Large intestine (tissue), 3 donors: Measurements from ENCODE around the gene PTPRN2. TPM values are rescaled to one million over a fixed set of nuclear protein-coding genes. Genes with fewer than 3 reads are reported as not detected.

Experiments used
- DNase-seq, 2 donors: peaks; one replicate each; pipeline versions ENCODE4 v3.0.0 to v3.0.0-alpha.2; 2013
- H3K27ac ChIP-seq: one replicate; pipeline ENCODE4 v1.5.1; 2013; ENCODE audit warnings: low read length
- H3K27me3 ChIP-seq: 2 replicates; pipeline ENCODE4 v1.6.1; 2013; ENCODE audit warnings: low read length; ENCODE audit not compliant: control insufficient read depth, insufficient read depth
- H3K36me3 ChIP-seq: 2 replicates; pipeline ENCODE4 v1.6.1; 2013; ENCODE audit warnings: low read length; ENCODE audit not compliant: control insufficient read depth, insufficient read depth
- H3K4me1 ChIP-seq: one replicate; pipeline ENCODE4 v1.6.1; 2013; ENCODE audit warnings: low read length; ENCODE audit not compliant: control insufficient read depth, insufficient read depth
- H3K4me3 ChIP-seq: one replicate; pipeline ENCODE4 v1.5.1; 2013; ENCODE audit warnings: low read length
- H3K9me3 ChIP-seq: one replicate; pipeline ENCODE4 v1.6.1; 2013; ENCODE audit warnings: mild to moderate bottlenecking, low read depth, low read length, moderate library complexity; ENCODE audit not compliant: control insufficient read depth
- whole genome bisulfite sequencing: methylation state at CpG from one replicate; pipeline ENCODE4 v1.1.5; 2013; ENCODE audit warnings: low lambda C conversion rate; ENCODE audit not compliant: insufficient coverage; 5-methylcytosine and 5-hydroxymethylcytosine counted together
- polyA plus RNA-seq: library from polyadenylated mRNA; unstranded; fragments of 120-200 nt; gene quantifications from one replicate; pipeline ENCODE4 v1.2.1, GENCODE V29; 2013

The PTPRN2 gene
- polyA plus RNA-seq, 1 donor, result 13.4 TPM

DNA sequence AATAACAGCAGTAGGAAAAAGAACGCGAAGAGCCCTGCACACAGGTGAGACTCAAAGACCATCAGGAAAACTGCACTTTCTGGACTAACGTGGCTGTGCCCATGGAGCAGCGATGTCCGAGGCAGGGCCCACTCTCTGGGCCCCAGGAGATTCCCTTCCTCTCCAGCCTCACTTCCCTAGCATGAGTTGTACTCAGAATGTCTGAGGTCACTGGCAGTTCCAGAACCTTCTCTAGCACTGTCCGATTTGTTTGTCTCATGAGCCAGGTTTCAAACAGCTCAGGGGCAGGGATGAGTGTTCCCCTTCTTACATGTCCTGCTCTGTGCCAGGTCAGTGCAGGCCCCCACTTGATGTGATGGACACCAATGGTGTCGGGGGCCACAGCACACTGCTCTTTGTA is 484.2 kb downstream of the PTPRN2 start:
- DNase-seq, result no peak
- H3K9me3 ChIP-seq, result peaks cover 36% of the 10 kb centered on the region
- no CpG with 5 or more reads among the region's 7 CpGs for WGBS
- no peak overlapping the region for H3K27ac ChIP-seq
- H3K4me3 ChIP-seq, result no peak overlapping the region
- no peaks in the 10 kb centered on the region for H3K4me1 ChIP-seq
- no peaks in the 10 kb centered on the region for H3K36me3 ChIP-seq
- H3K27me3 ChIP-seq, result no peaks in the 10 kb centered on the region

DNA sequence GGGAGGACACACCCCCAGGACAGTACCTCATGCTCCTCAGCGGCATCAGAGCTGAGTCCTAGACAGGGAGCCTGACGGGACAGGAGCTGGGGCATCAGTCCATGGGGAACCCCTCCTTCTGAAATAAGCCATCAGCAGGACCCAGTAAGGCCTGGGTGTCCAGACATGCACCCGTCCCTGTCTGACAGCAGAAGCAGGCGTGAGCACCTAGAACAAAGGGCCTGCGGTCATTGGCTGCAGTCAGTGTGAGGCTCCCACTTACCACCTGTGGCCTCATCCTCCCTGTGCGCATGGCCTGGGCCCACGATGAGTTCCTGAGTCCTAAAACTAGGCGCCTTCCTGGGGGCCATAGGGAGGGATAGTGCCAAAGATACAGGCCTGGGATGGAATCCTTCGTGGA is 484.7 kb downstream of the PTPRN2 start:
- H3K27me3 ChIP-seq, result no peaks in the 10 kb centered on the region
- H3K4me1 ChIP-seq, result no peaks in the 10 kb centered on the region
- no peak for DNase-seq
- H3K27ac ChIP-seq, result no peak overlapping the region
- no peak overlapping the region for H3K4me3 ChIP-seq
- no peaks in the 10 kb centered on the region for H3K36me3 ChIP-seq
- WGBS, result 86% methylated on average over 1 of the region's 9 CpGs
- H3K9me3 ChIP-seq, result peaks cover 39% of the 10 kb centered on the region

DNA sequence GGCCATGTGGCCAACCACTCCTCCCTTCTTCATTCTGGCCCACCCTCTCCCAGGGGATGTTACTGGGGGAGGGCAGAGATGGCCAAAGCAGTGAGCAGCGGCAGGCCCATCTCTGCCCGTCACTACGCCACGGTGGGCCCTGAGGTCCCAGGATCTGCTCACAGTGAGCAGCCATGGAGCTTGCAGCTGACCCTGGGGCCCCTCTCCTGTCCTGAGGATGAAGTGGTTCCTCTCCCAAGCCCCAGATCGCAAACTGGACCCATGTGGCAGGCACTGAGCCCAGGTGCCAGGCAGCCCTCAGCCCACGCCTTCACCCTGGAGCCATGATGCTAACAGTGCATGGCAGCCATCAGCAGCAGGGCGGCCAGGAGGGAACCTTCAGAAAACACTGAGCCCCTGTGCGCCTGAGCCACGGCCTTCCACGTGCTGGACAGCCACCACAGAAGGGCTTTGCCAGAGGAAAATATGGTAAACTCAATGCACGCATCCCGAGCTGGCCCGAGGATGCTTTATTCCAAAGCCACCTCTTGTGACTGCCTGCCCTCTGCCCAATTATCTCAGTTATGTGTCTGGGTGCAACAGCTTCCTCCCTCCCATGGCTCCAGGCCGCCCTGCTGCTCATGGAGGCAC is 485.7 kb downstream of the PTPRN2 start:
- DNase-seq, result no peak
- no peaks in the 10 kb centered on the region for H3K4me1 ChIP-seq
- H3K36me3 ChIP-seq, result no peaks in the 10 kb centered on the region
- WGBS, result no CpG with 5 or more reads among the region's 14 CpGs
- peaks cover 41% of the 10 kb centered on the region for H3K9me3 ChIP-seq
- H3K27me3 ChIP-seq, result no peaks in the 10 kb centered on the region
- H3K27ac ChIP-seq, result no peak overlapping the region
- no peak overlapping the region for H3K4me3 ChIP-seq

DNA sequence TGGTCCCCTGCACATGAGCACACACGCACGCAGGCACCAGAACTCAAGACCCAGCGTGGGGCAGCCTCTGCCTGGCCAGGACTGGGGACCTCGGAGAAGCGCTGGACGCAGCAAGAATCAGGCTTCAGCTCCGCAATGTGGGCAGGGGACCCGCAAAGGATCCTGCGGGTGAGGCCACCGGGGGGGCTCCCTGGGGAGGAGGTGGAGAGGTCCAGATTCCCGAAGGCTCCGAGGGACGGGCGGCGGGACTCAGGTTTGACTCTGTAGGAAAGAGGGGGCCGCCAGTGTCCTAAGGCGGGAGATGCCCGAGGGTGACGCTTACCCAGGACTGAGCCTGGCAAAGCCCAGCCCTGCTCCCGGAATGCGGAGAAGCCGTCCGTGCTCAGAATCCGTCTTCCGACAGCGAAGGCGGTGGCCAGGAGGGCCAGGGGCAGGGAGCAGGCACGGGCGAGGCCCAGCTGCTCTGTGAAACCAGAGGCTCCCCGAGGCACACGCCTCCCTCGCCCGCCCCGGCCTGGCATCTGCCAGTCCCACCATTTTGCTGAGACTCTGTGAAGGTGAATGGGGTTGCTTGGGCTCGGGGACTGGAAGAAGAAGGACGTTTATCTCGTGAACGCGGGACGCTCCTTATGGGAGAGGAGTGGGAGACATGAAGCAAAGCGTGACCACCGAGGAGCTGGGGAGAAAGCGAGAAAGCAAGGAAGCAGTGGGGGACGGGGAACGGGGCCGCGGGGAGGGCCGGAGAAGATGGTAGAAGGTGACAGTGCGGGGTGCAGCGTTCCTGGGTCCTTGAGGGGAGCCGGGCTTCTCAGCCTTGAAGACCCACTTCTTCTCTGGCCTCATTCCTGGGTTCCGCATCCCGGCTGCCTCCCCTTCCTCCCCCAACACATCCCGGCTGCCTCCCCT is 489.2 kb downstream of the PTPRN2 start:
- Histone ChIP-seq H3K36me3 (no peaks in the 10 kb centered on the region), H3K4me3 (no peak overlapping the region), H3K27me3 (no peaks in the 10 kb centered on the region), H3K9me3 (peaks cover 24% of the 10 kb centered on the region), H3K4me1 (no peaks in the 10 kb centered on the region), H3K27ac (no peak overlapping the region)
- DNase-seq, result no peak
- 93% methylated on average over 3 of the region's 54 CpGs for WGBS

DNA sequence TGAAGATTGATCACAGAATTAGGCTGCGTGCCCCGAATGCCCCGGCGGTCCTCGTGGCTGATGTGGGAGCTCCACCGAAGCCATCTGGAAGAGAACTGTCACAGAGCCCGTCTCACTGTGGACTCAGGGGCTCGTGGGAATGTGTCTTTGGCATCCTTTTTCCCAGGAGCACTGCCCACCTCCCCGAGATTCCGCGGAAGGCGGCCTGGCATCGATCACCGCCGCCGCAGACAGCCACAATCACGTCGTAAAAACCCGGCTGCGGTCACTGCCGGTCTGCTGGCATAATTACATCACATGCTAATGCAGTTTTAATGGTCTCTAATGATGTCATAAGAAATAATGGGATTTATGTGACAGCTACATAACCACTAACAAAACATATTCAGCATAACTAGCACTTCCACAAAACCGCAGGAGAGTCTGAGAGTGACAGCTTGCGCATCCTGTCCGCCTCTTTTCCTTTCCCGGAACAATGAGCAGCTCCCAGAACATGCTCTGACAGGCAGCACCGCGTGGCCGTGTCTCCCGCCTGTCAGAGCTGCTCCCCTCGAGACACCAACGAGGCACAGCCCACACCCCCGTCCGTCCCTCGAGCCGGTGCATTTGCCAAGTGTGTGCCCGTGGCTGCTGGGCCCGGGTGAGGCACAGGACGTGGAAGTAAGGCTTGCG is 490.0 kb downstream of the PTPRN2 start:
- H3K4me1 ChIP-seq, result no peaks in the 10 kb centered on the region
- no peak overlapping the region for H3K27ac ChIP-seq
- H3K36me3 ChIP-seq, result no peaks in the 10 kb centered on the region
- no peak for DNase-seq
- no peaks in the 10 kb centered on the region for H3K27me3 ChIP-seq
- 94% methylated on average over 3 of the region's 39 CpGs for WGBS
- H3K4me3 ChIP-seq, result no peak overlapping the region
- peaks cover 27% of the 10 kb centered on the region for H3K9me3 ChIP-seq

DNA sequence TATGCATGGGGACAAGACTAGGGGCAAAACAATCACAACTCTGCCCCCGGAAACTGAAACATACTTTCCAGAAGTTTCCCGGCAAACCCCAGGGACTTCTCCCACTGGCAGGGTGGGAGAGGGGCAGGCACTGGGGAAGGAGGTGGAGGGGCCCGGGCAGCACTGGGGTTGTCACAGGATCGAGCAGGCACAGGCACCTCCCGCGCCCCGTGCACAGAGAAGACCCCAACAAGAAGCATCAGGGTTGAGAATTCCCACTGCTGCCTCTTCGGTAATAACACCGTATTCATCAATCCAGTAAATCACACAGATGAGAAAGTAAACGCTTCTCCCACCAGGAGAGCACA is 490.5 kb downstream of the PTPRN2 start:
- DNase-seq, result no peak
- no peaks in the 10 kb centered on the region for H3K36me3 ChIP-seq
- peaks cover 25% of the 10 kb centered on the region for H3K9me3 ChIP-seq
- H3K4me3 ChIP-seq, result no peak overlapping the region
- no CpG with 5 or more reads among the region's 10 CpGs for WGBS
- no peak overlapping the region for H3K27ac ChIP-seq
- no peaks in the 10 kb centered on the region for H3K27me3 ChIP-seq
- no peaks in the 10 kb centered on the region for H3K4me1 ChIP-seq

DNA sequence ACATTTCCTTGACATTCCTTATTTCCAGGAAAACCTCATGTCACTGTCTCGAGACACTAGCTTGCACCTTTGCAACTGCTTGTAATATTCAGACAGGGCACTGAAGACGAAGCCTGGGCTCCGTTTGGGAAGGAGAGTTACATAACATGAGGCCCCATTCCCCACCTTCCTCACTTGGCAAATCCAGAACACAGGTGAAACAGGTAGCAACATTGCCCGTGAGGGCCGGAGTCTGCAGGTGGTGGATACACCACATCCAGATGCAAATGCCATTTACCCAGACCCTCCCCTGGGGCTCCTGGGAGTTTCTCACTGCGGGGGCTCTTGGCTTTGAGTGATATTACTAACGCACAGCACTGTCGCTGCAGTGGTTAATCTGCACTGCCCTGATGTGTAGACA is 491.0 kb downstream of the PTPRN2 start:
- Histone ChIP-seq H3K9me3 (peaks cover 21% of the 10 kb centered on the region), H3K4me3 (no peak overlapping the region), H3K27me3 (no peaks in the 10 kb centered on the region), H3K4me1 (no peaks in the 10 kb centered on the region), H3K27ac (no peak overlapping the region), H3K36me3 (no peaks in the 10 kb centered on the region)
- no CpG with 5 or more reads among the region's 8 CpGs for WGBS
- DNase-seq, result no peak

DNA sequence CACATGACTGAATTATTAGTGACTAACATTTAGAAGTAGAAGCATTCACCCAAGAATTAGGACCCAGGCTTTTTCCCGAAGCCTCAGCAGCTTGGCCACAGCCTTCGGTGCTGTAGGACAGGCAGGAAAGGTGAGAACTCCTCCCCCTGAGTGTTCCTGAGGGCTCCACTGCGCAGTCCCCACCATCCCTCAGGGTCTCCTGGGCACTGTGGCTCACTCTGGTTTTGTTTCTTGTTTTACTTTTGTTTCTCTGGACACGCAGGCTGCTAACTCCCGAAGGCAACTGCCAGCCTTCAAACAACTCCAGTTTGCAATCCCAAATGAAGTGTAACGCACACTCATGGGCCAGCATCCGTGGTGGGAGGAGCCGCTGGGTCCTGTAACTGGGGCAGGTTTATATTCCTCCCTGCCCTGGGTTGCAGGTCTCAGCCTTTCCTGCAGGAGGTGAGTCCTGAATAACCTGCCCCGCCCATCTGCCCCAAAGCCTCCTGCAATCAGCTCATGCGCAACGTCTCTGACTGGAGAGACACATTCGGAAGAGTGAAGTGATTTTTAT is 492.9 kb downstream of the PTPRN2 start:
- Histone ChIP-seq H3K36me3 (no peaks in the 10 kb centered on the region), H3K9me3 (peaks cover 21% of the 10 kb centered on the region), H3K27me3 (no peaks in the 10 kb centered on the region), H3K27ac (no peak overlapping the region), H3K4me3 (no peak overlapping the region), H3K4me1 (no peaks in the 10 kb centered on the region)
- 60% methylated on average over 2 of the region's 12 CpGs for WGBS
- DNase-seq, result no peak

DNA sequence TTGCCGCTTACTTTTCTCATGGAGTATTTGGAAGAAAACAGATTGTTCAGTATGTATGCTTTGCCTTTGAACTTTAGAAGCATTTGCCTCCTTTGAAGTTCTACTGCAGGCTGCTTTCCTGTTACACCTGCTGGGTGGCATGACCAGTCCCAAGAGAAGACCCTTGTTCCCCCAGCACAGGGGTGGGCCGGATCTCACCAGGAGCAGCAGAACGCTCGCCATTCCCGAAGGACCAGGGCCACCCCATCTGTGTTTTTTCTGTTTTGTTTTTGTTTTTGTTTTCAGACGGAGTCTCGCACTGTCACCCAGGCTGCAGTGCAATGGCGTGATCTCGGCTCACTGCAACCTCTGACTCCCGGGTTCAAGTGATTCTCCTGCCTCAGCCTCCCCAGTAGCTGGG is 493.6 kb downstream of the PTPRN2 start:
- no peaks in the 10 kb centered on the region for H3K27me3 ChIP-seq
- no peaks in the 10 kb centered on the region for H3K36me3 ChIP-seq
- H3K4me1 ChIP-seq, result no peaks in the 10 kb centered on the region
- peaks cover 21% of the 10 kb centered on the region for H3K9me3 ChIP-seq
- 93% methylated on average over 3 of the region's 10 CpGs for WGBS
- no peak overlapping the region for H3K27ac ChIP-seq
- no peak overlapping the region for H3K4me3 ChIP-seq
- DNase-seq, result no peak

DNA sequence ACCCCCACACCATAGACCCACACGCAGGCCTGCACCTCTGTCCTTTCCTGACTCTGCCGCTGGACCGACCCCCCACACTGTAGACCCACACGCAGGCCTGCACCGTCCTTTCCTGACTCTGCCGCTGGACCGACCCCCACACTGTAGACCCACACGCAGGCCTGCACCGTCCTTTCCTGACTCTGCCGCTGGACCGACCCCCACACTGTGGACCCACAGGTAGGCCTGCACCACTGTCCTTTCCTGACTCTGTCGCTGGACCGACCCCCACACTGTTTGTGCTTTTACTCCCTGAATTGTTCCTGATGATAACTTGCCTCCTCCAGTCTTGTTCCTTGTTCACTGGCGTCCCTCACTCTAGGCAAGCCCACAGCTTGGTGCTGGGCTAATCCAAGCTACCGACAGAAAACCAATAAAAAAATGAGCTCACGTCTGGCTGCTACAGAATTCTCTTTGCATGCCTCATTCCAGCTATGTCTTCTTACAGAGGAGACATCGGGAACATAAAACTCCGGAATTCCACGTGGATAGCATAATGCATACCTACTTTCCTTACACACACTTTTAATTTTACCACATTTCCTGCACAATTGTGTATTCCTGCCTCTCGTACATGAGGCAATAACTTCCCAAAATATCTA is 494.3 kb downstream of the PTPRN2 start:
- Histone ChIP-seq H3K27ac (no peak overlapping the region), H3K9me3 (peaks cover 15% of the 10 kb centered on the region), H3K36me3 (no peaks in the 10 kb centered on the region), H3K4me3 (no peak overlapping the region), H3K27me3 (no peaks in the 10 kb centered on the region), H3K4me1 (no peaks in the 10 kb centered on the region)
- 93% methylated on average over 3 of the region's 20 CpGs for WGBS
- DNase-seq, result no peak
